Spinal cord (tissue), 10 donors: Measurements from ENCODE around the gene CSAD. TPM values are rescaled to one million over a fixed set of nuclear protein-coding genes. Genes with fewer than 3 reads are reported as not detected.

Source experiments
- DNase-seq, 6 donors: peaks; one replicate each; pipeline versions ENCODE4 v3.0.0 to v3.0.0-alpha.2; 2013 to 2015; ENCODE audit warnings: low spot score in 6 of 6, low read depth in 4 of 6
- H3K27ac ChIP-seq: one replicate; pipeline ENCODE4 v1.5.1; 2013; ENCODE audit warnings: low read depth, low read length, control low read depth
- H3K27me3 ChIP-seq: one replicate; pipeline ENCODE4 v1.6.1; 2013; ENCODE audit warnings: low read length; ENCODE audit not compliant: control insufficient read depth, insufficient read depth
- H3K36me3 ChIP-seq: one replicate; pipeline ENCODE4 v1.6.1; 2013; ENCODE audit warnings: low read length; ENCODE audit not compliant: control insufficient read depth, insufficient read depth
- H3K4me1 ChIP-seq: one replicate; pipeline ENCODE4 v1.6.1; 2013; ENCODE audit warnings: low read length; ENCODE audit not compliant: control insufficient read depth, insufficient read depth
- H3K4me3 ChIP-seq: one replicate; pipeline ENCODE4 v1.5.1; 2013; ENCODE audit warnings: low read depth, low read length, control low read depth
- H3K9me3 ChIP-seq: one replicate; pipeline ENCODE4 v1.6.1; 2013; ENCODE audit warnings: low read length; ENCODE audit not compliant: control insufficient read depth, insufficient read depth
- WGBS: methylation state at CpG from one replicate; pipeline ENCODE4 v1.1.5; 2013; ENCODE audit warnings: missing lambda C conversion rate; ENCODE audit not compliant: insufficient coverage; 5-methylcytosine and 5-hydroxymethylcytosine counted together
- polyA plus RNA-seq, 2 donors: library from polyadenylated mRNA; unstranded; fragments of 120-200 nt; gene quantifications; one replicate each; pipeline ENCODE4 v1.2.1, GENCODE V29; 2013; ENCODE audit not compliant: insufficient read length in 2 of 2
- total RNA-seq, 2 donors: library from RNA; depleted of rRNA in 1 of 2; stranded (reverse); fragments of 120-200 nt in 1 of 2; fragments of >200 nt in 1 of 2; gene quantifications; one replicate each; pipeline versions ENCODE4 v1.2.3 to v1.2.4, GENCODE V29; 2013 to 2014
- donor health status: healthy.

The CSAD gene
- total and polyA plus RNA-seq, 4 donors = 22.3 to 127 (median 41.3) TPM

GRCh38 chr12:53201177-53201541 lies 20.4 kb upstream of the CSAD start:
- no peaks in the 10 kb centered on the region for H3K36me3 ChIP-seq
- DNase-seq = no peak
- peaks cover 22% of the 10 kb centered on the region for H3K27me3 ChIP-seq
- H3K4me1 ChIP-seq = peaks cover 10% of the 10 kb centered on the region
- H3K9me3 ChIP-seq = no peaks in the 10 kb centered on the region
- H3K27ac ChIP-seq = no peak overlapping the region
- H3K4me3 ChIP-seq = no peak overlapping the region
- WGBS = 33% methylated on average over 1 of the region's 1 CpG

GRCh38 chr12:53200458-53201176 lies 19.9 kb upstream of the CSAD start:
- Histone ChIP-seq H3K27ac (no peak overlapping the region), H3K36me3 (no peaks in the 10 kb centered on the region), H3K4me1 (peaks cover 10% of the 10 kb centered on the region), H3K27me3 (peaks cover 27% of the 10 kb centered on the region), H3K4me3 (no peak overlapping the region), H3K9me3 (no peaks in the 10 kb centered on the region)
- DNase-seq = no peak
- 83% methylated on average over 7 of the region's 10 CpGs for WGBS

- DNase-seq = no peak
- H3K4me1 ChIP-seq = peaks cover 10% of the 10 kb centered on the region
- no peaks in the 10 kb centered on the region for H3K9me3 ChIP-seq
- peaks cover 27% of the 10 kb centered on the region for H3K27me3 ChIP-seq
- no peak overlapping the region for H3K4me3 ChIP-seq
- H3K27ac ChIP-seq = no peak overlapping the region
- no peaks in the 10 kb centered on the region for H3K36me3 ChIP-seq
- WGBS = 100% methylated on average over 1 of the region's 2 CpGs
Measured at GRCh38 chr12:53200107-53200457, 19.4 kb upstream of the CSAD start.

GRCh38 chr12:53199700-53200099 lies 19.0 kb upstream of the CSAD start:
- DNase-seq = no peak
- 88% methylated on average over 2 of the region's 3 CpGs for WGBS
- Histone ChIP-seq H3K4me1 (peaks cover 10% of the 10 kb centered on the region), H3K4me3 (no peak overlapping the region), H3K27me3 (peaks cover 27% of the 10 kb centered on the region), H3K9me3 (no peaks in the 10 kb centered on the region), H3K27ac (no peak overlapping the region), H3K36me3 (no peaks in the 10 kb centered on the region)

GRCh38 chr12:53198486-53199110 lies 17.9 kb upstream of the CSAD start:
- H3K27ac ChIP-seq = no peak overlapping the region
- H3K9me3 ChIP-seq = no peaks in the 10 kb centered on the region
- WGBS = 95% methylated on average over 4 of the region's 5 CpGs
- H3K4me1 ChIP-seq = peaks cover 10% of the 10 kb centered on the region
- H3K36me3 ChIP-seq = no peaks in the 10 kb centered on the region
- DNase-seq = no peak
- no peak overlapping the region for H3K4me3 ChIP-seq
- peaks cover 27% of the 10 kb centered on the region for H3K27me3 ChIP-seq

GRCh38 chr12:53197011-53197640 lies 16.4 kb upstream of the CSAD start:
- no peak for DNase-seq
- Histone ChIP-seq H3K27me3 (peaks cover 27% of the 10 kb centered on the region), H3K4me3 (no peak overlapping the region), H3K36me3 (peaks cover 6% of the 10 kb centered on the region), H3K27ac (no peak overlapping the region), H3K4me1 (peaks cover 10% of the 10 kb centered on the region), H3K9me3 (no peaks in the 10 kb centered on the region)
- WGBS = 75% methylated on average over 19 of the region's 19 CpGs

- Histone ChIP-seq H3K27me3 (peaks cover 27% of the 10 kb centered on the region), H3K4me3 (no peak overlapping the region), H3K27ac (no peak overlapping the region), H3K9me3 (no peaks in the 10 kb centered on the region), H3K36me3 (peaks cover 11% of the 10 kb centered on the region), H3K4me1 (peaks cover 10% of the 10 kb centered on the region)
- DNase-seq = no peak
- 76% methylated on average over 13 of the region's 14 CpGs for WGBS
Measured at GRCh38 chr12:53196486-53196885, 15.8 kb upstream of the CSAD start.

GRCh38 chr12:53195516-53196420 lies 15.0 kb upstream of the CSAD start:
- H3K27ac ChIP-seq = no peak overlapping the region
- H3K36me3 ChIP-seq = peaks cover 15% of the 10 kb centered on the region
- no peaks in the 10 kb centered on the region for H3K9me3 ChIP-seq
- no peak for DNase-seq
- H3K4me3 ChIP-seq = no peak overlapping the region
- peaks cover 10% of the 10 kb centered on the region for H3K4me1 ChIP-seq
- WGBS = 89% methylated on average over 9 of the region's 10 CpGs
- H3K27me3 ChIP-seq = peaks cover 27% of the 10 kb centered on the region

- Histone ChIP-seq H3K9me3 (no peaks in the 10 kb centered on the region), H3K36me3 (peaks cover 20% of the 10 kb centered on the region), H3K4me3 (no peak overlapping the region), H3K27me3 (peaks cover 27% of the 10 kb centered on the region), H3K27ac (no peak overlapping the region), H3K4me1 (peaks cover 10% of the 10 kb centered on the region)
- no peak for DNase-seq
- WGBS = 100% methylated on average over 1 of the region's 1 CpG
Measured at GRCh38 chr12:53194973-53195372, 14.2 kb upstream of the CSAD start.
